ENCODE data around the gene NOSTRIN. TPM values are rescaled to one million over a fixed set of nuclear protein-coding genes. Genes with fewer than 3 reads are reported as not detected.
"Not testable (repeated sequence)": the region's sequence is repeated elsewhere in the genome, so short reads cannot be mapped to it uniquely, and the experiment has no call there.

NOSTRIN gene
- total RNA-seq, 2 experiments from 2014 or later = not detected

DNA sequence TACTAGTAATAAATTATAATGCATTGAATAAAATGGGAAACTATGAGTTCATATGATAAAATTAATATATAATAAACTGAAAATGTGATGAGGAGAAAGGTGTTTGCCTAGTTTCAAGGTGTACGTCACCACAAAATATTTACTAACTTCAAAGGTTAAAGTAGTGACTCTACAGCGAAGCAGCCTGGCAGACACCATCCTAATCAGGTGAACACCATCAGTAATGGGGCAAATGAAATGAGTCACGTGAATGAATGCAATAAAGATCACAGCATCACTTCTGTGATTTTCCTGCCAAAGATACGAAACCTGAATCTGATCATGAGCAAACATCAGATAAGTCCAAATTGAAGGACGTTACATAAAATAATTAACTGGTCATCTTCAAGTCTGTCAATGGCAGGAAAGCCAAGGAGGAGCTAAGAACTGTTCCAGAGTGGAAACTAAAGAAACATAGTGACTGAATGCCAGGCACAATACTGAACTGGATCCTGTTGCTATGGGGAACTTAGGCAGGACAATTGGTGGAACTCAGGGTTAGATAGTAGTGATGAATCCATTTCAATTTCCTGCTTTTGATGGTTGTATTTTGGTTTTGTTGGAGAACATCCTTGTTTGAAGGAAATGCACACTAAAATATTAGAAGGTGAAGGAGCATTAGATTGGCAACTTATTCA is 12.1 kb upstream of the NOSTRIN start:
- no peaks in the 10 kb centered on the region for H3K79me2 ChIP-seq (ENCODE audit: insufficient read depth, low read depth, low read length)
- TF ChIP-seq EZH2phosphoT487 (IDR thresholded peaks at IDR 0.05; ENCODE audit: borderline replicate concordance, low read depth, low read length) = no peak
- TF ChIP-seq, protein P1, sequence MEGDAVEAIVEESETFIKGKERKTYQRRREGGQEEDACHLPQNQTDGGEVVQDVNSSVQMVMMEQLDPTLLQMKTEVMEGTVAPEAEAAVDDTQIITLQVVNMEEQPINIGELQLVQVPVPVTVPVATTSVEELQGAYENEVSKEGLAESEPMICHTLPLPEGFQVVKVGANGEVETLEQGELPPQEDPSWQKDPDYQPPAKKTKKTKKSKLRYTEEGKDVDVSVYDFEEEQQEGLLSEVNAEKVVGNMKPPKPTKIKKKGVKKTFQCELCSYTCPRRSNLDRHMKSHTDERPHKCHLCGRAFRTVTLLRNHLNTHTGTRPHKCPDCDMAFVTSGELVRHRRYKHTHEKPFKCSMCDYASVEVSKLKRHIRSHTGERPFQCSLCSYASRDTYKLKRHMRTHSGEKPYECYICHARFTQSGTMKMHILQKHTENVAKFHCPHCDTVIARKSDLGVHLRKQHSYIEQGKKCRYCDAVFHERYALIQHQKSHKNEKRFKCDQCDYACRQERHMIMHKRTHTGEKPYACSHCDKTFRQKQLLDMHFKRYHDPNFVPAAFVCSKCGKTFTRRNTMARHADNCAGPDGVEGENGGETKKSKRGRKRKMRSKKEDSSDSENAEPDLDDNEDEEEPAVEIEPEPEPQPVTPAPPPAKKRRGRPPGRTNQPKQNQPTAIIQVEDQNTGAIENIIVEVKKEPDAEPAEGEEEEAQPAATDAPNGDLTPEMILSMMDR (conservative IDR thresholded peaks at IDR 0.05; ENCODE audit: low read length) = no peak
- ChIA-PET CTCF (ENCODE audit: unreplicated experiment) (no interaction called here), POLR2A (no interaction called here)
- H3K27ac ChIP-seq (ENCODE audit: low read depth, low read length, poor library complexity, severe bottlenecking) = no peak overlapping the region
- intact Hi-C loops (cut with micrococcal nuclease; ENCODE audit: unreplicated experiment) = no loop called here
- H3K4me1 ChIP-seq (ENCODE audit: insufficient read depth, low read length, poor library complexity, severe bottlenecking) = no peaks in the 10 kb centered on the region
- H2AFZ ChIP-seq (ENCODE audit: low read length) = no peak overlapping the region
- no TSS peak for BruUV-seq (replicated peaks)
- no peaks in the 10 kb centered on the region for H3K9me2 ChIP-seq (ENCODE audit: insufficient read depth, low read length)
- H4K20me1 ChIP-seq (ENCODE audit: insufficient read depth, low read length) = no peaks in the 10 kb centered on the region
- DNase-seq (ENCODE audit: low spot score) = no peak
- H3K4me2 ChIP-seq (ENCODE audit: low read length) = no peak overlapping the region
- no peak overlapping the region for H3K4me3 ChIP-seq (ENCODE audit: low read depth, low read length, poor library complexity, severe bottlenecking)
- H3K36me3 ChIP-seq (ENCODE audit: insufficient read depth, low read length) = no peaks in the 10 kb centered on the region
- H3K9me3 ChIP-seq (ENCODE audit: low read length) = no peaks in the 10 kb centered on the region

DNA sequence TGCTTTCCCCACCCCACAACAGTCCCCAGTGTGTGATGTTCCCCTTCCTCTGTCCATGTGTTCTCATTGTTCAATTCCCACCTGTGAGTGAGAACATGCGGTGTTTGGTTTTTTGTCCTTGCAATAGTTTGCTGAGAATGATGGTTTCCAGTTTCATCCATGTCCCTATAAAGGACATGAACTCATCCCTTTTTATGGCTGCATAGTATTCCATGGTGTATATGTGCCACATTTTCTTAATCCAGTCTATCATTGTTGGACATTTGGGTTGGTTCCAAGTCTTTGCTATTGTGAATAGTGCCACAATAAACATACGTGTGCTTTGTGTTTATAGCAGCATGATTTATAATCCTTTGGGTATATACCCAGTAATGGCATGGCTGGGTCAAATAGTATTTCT is 11.3 kb upstream of the NOSTRIN start:
- H3K27ac ChIP-seq (ENCODE audit: low read depth, low read length, poor library complexity, severe bottlenecking); POLR2A ChIA-PET; H2AFZ ChIP-seq (ENCODE audit: low read length); H3K79me2 ChIP-seq (ENCODE audit: insufficient read depth, low read depth, low read length); H4K20me1 ChIP-seq (ENCODE audit: insufficient read depth, low read length); H3K9me2 ChIP-seq (ENCODE audit: insufficient read depth, low read length); CTCF ChIA-PET (ENCODE audit: unreplicated experiment); intact Hi-C loops (cut with micrococcal nuclease; ENCODE audit: unreplicated experiment); H3K4me2 ChIP-seq (ENCODE audit: low read length); H3K4me3 ChIP-seq (ENCODE audit: low read depth, low read length, poor library complexity, severe bottlenecking); DNase-seq (ENCODE audit: low spot score); H3K36me3 ChIP-seq (ENCODE audit: insufficient read depth, low read length); BruUV-seq (replicated peaks); H3K9me3 ChIP-seq (ENCODE audit: low read length); H3K4me1 ChIP-seq (ENCODE audit: insufficient read depth, low read length, poor library complexity, severe bottlenecking): not testable (repeated sequence)

DNA sequence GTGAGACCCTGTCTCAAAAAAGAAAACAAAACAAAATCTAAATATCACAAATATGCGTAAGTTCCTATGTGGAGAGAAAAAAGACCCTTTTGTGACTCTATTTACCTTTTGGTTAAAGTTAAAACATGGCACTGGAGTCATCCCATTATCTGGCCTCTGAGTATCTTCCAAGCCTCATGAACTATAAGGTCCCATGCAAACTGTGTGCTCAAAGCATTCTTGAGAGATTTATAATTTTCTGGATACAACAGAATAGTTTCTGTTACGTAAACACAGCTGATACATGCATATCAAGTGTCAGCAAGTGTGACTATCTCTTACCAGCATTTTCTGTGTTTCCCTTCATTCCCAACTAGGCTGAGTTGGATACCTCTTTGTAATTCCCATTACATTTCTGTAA is 8.8 kb upstream of the NOSTRIN start:
- H3K36me3 ChIP-seq (ENCODE audit: insufficient read depth, low read length) = no peaks in the 10 kb centered on the region
- no peak overlapping the region for H3K4me3 ChIP-seq (ENCODE audit: low read depth, low read length, poor library complexity, severe bottlenecking)
- intact Hi-C loops (cut with micrococcal nuclease; ENCODE audit: unreplicated experiment) = no loop called here
- H2AFZ ChIP-seq (ENCODE audit: low read length) = no peak overlapping the region
- no TSS peak for BruUV-seq (replicated peaks)
- H3K27ac ChIP-seq (ENCODE audit: low read depth, low read length, poor library complexity, severe bottlenecking) = no peak overlapping the region
- H3K4me2 ChIP-seq (ENCODE audit: low read length) = no peak overlapping the region
- TF ChIP-seq EZH2phosphoT487 (IDR thresholded peaks at IDR 0.05; ENCODE audit: borderline replicate concordance, low read depth, low read length) = no peak
- TF ChIP-seq, protein P1 (conservative IDR thresholded peaks at IDR 0.05; ENCODE audit: low read length) = no peak
- no peak for DNase-seq (ENCODE audit: low spot score)
- no peaks in the 10 kb centered on the region for H3K9me3 ChIP-seq (ENCODE audit: low read length)
- H3K9me2 ChIP-seq (ENCODE audit: insufficient read depth, low read length) = no peaks in the 10 kb centered on the region
- ChIA-PET CTCF (ENCODE audit: unreplicated experiment) (no interaction called here), POLR2A (interaction anchor here (0.6 kb wide), 1 partner anchor 1369 kb away, joined by 4 read pairs; no protein-coding TSS in a partner anchor)
- H4K20me1 ChIP-seq (ENCODE audit: insufficient read depth, low read length) = no peaks in the 10 kb centered on the region
- no peaks in the 10 kb centered on the region for H3K4me1 ChIP-seq (ENCODE audit: insufficient read depth, low read length, poor library complexity, severe bottlenecking)
- H3K79me2 ChIP-seq (ENCODE audit: insufficient read depth, low read depth, low read length) = no peaks in the 10 kb centered on the region

Data from OCI-LY7 (cell line).